GM21717 (cell line): ENCODE data around the gene TRPC4AP.

ENCODE experiments used
- ATAC-seq: cut with Tn5 transposase; IDR thresholded peaks from one replicate; pipeline ENCODE4 v1.9.1; 2021; ENCODE audit warnings: mild to moderate bottlenecking, moderate library complexity; ENCODE audit not compliant: unreplicated experiment

TRPC4AP gene

DNA sequence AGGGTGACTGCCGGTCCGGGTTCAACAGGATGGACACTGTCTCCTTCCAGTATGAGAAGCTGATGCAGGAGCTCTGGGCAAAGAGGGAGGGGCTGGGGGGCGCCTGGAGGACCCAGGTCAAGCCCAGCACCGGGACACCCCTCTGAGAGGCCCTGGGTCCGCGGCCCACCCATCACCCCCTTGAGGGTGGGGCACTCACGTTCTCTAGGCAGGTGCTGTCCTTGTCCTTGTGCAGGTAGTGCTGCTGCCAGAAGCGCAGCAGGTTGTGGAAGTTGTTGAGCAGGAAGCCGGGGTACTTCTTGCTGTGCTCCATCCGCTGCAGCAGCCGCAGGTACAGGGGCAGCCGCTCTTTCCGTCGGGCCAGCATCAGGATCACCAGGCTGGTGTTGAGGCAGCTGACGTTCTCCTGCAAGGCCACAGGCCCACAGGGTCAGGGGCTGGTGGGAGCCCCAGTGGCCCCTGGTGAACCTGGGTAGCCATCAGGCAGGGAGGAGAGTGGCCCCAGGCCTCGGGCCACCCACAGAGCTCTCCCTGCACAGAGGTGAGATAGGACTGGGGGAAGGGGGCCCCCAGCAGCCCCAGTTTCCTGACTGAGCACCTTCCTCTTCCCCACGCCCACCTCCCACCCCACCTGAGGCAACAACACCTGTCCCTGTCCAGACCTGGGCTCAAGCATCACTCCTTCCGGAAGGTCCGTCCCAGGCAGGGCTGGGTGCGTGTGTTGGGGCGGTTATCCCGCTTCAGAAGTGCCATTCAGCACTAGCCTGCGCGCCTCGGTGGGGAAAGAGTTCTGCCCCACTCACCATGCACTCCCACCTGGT is 89.2 kb downstream of the TRPC4AP start:
- ATAC-seq = no peak

DNA sequence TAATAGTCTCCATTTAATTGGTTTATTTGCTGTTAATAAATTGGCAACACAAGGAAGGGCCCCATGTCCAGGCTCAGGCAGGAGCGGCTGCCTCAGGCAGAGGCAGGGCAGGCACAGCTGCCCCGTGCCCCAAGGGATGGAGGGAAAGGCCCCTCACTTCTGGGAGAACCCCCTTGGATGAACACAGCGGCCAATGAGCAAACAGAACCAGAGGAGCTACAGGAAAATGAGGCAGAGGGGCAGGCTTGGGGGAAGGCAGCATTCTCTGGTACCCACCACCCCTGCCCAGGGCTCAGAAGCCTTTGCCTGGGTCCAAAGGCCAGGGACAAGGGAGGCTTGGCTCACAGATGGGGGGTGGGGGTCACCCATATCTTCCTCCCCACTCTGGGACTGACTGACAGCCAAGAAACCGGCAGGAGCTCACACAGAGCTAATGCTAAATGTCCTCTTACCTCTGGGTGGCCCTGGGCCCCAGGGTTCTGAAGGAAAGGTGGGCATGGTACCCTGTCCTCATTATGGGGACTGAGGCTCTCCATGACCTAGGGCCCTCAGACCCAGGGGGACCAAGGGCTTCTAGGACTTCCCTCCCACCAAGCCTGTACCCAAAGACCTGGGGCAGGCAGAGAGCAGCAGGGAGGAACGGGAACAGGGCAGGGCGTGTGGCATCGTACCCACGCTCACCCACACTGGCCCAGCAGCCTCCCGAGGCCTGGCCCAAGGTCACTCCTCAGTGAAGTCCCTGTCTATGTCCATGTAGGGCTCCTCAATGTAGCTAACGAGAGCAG is 90.0 kb downstream of the TRPC4AP start:
- ATAC-seq = no peak

- ATAC-seq = no peak
Measured at GRCh38 chr20:35001596-35002362, 90.8 kb downstream of the TRPC4AP start.

DNA sequence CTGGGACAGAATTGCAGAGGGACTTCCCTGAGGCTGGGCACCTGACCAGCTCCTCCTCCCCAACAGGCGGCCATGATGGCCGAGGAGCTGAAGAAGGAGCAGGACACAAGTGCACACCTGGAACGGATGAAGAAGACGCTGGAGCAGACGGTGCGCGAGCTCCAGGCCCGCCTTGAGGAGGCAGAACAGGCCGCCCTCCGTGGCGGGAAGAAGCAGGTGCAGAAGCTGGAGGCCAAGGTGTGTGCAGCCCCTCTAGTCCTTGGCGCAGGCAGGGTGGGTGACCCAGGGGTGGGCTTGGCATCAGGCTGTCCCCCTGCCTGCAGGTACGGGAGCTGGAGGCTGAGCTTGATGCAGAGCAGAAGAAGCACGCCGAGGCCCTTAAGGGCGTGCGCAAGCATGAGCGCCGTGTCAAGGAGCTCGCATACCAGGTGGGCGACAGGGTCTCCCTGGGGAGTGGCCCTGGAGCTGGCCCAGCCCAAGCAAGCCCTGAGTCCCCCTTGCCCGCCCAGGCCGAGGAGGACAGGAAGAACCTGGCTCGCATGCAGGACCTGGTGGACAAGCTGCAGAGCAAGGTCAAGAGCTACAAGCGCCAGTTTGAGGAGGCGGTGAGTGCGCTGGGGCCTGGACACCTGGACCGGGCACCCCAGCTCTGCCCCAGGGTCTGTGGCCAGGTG is 91.5 kb downstream of the TRPC4AP start:
- no peak for ATAC-seq

- ATAC-seq = no peak
Measured at GRCh38 chr20:35000311-35000921, 92.2 kb downstream of the TRPC4AP start.

GRCh38 chr20:34999782-35000181 is 92.8 kb downstream of the TRPC4AP start:
- no peak for ATAC-seq

- ATAC-seq = no peak
Measured at GRCh38 chr20:34999021-34999451, 93.6 kb downstream of the TRPC4AP start.

DNA sequence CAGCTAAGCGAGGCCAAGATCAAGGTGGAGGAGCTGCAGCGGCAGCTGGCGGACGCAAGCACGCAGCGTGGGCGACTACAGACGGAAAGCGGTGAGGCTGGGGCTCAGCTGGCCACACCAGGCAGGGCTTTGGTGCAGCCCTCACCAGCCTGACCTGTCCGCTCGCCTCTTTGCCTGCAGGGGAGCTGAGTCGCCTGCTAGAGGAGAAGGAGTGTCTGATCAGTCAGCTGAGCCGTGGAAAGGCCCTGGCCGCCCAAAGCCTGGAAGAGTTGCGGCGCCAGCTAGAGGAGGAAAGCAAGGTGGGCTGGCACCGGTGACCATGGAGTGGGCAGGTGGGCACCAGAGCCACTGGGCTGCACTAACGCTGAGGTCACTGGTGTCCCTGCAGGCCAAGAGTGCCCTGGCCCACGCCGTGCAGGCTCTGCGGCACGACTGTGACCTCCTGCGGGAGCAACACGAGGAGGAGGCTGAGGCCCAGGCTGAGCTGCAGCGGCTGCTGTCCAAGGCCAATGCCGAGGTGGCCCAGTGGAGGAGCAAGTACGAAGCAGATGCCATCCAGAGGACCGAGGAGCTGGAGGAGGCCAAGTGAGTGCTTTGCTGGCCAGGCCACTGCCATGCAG is 94.2 kb downstream of the TRPC4AP start:
- ATAC-seq = no peak

DNA sequence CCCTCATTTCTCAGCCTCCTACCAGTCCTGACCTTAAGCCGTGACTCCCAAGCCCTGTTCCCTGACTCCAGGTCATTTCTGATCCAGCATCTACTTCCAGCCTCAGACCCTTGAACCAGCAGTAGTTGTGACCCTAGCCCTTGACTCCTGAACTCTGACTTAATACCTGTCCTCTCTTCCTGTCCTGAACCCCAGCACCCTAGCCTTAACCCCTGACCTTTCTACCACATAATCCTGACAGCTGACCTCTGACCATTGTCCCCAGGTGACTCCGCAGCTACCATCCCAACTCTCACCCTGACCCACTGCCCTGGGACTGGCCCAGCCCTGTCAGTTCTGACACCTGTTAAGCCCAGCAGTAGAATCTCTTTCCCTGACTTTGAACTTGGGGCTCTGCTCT is 94.8 kb downstream of the TRPC4AP start:
- ATAC-seq = no peak

DNA sequence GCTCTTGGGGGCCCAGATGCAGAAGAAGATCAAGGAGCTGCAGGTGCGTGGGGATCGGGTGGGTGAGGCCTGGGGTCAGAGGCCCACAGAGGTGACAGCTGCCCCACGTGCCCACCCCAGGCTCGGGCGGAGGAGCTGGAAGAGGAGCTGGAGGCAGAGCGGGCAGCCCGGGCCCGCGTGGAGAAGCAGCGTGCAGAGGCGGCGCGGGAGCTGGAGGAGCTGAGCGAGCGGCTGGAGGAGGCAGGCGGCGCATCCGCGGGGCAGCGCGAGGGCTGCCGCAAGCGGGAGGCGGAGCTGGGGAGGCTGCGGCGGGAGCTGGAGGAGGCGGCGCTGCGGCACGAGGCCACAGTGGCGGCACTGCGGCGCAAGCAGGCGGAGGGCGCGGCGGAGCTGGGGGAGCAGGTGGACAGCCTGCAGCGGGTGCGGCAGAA is 95.5 kb downstream of the TRPC4AP start:
- no peak for ATAC-seq

DNA sequence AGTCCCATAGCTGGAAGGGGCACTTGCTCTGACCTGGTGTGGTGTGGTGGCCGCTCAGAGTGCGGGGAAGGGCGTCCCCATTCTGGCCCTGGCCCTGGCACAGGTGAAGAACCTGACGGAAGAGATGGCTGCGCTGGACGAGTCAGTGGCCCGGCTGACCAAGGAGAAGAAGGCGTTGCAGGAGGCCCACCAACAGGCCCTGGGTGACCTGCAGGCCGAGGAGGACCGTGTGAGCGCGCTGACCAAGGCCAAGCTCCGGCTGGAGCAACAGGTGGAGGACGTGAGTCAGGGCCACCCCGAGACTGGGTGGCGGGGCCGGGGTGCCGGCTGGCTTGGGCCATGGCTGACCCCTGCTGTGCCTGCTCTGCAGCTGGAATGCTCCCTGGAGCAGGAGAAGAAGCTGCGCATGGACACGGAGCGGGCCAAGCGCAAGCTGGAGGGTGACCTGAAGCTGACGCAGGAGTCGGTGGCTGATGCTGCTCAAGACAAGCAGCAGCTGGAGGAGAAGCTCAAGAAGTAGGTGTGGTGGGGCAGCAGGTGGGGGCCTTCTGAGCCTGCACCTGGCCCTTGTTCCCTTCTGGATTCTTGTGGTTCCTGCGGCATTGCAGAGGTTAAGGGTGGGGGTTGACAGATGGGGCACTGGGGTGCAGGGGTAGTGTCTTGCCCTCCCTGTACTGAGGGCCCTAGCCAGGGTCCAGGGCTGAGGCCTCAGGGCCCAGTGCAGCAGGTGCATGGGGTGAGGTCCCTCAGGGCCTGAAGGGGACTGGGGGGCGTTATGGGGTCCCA is 96.2 kb downstream of the TRPC4AP start:
- no peak for ATAC-seq

- no peak for ATAC-seq
Measured at GRCh38 chr20:34995696-34996095, 96.9 kb downstream of the TRPC4AP start.

- ATAC-seq = no peak
Measured at GRCh38 chr20:34995192-34995591, 97.4 kb downstream of the TRPC4AP start.

- no peak for ATAC-seq
Measured at GRCh38 chr20:34994509-34995131, 98.0 kb downstream of the TRPC4AP start.

- ATAC-seq = no peak
Measured at GRCh38 chr20:34993941-34994508, 98.6 kb downstream of the TRPC4AP start.

GRCh38 chr20:34992751-34993417 is 99.7 kb downstream of the TRPC4AP start:
- no peak for ATAC-seq

GRCh38 chr20:34990661-34991214 is 101.9 kb downstream of the TRPC4AP start:
- ATAC-seq = no peak
